GM18505 (cell line): Measurements from ENCODE around the gene RANBP1.

Experiments used
- ATAC-seq: cut with Tn5 transposase; IDR thresholded peaks from one replicate; pipeline ENCODE4 v1.9.1; 2021; ENCODE audit not compliant: unreplicated experiment
- POLR2A ChIP-seq: IDR thresholded peaks from 4 replicates; pipeline ENCODE4 v1.6.1; 2011; ENCODE audit warnings: borderline replicate concordance; ENCODE audit not compliant: insufficient read depth, insufficient read length; ENCODE audit errors: extremely low read depth

The RANBP1 gene

DNA sequence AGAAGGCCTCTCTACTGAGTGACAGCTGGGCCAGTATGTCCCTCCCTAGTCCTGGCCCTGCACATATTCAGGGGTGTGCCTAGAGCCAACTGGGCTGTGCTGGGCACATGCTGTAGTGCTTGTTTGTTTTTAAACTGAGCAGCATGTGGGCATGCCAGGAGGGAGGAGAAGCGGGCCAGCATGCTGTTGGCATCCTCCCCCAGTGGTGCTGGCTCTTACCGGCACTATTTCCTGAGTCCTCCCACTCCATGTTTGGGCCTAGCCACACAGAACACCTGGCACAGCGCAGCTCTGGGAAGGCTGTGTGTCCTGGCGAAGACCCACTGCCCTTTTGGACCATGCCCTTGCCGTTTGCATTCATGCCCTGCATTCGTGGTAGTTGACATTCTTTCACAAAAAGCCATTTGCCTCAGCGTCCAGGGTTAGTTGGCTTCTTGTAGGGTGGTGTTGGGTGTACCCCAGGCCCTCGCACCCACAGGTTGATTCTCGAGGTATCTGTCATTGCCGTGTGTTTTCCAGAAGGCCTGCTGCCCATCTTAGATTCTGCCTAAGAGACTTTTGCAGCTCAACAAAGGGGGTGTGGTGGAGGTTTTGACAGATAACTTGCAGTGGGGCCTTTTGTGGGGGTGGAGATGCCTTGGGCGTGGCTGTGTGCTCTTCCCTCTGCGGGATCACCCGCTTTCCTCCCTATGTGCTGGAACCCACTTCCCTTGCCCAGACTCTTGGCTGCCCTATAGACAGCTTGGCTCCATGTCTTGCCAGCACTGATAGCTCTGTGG, 22.3 kb upstream of the RANBP1 start:
- ATAC-seq = no peak
- TF ChIP-seq POLR2A = no peak

DNA sequence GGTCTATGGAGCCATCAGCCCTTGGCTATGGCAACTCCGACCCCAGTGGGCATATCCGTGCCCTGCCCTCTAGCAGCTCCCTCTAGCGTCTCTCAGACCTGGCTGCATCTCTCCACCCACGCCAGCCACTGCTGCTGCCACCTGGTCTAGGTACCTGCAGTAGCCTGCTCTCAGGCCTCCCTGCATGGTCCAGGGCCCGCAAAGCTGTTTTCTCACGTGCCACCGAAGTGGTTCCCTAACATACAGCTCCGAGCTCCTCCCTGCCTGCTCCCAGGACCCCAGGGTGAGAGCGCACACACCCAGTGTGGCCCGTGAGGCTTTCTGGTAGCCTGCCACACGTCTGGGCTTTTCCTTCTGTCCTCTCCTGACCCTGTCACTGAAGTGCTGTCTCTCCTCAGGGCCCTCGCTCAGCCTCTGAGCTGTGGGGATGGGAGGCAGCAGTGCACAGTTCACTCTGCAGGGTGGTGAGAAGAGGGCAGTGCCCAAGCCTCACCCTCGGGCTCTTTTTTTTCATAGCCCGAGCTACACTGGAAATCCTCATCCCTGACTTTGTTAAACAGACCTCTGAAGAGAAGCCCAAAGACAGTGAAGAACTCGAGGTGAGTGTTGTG, 21.6 kb upstream of the RANBP1 start:
- TF ChIP-seq POLR2A = no peak
- ATAC-seq = no peak

- no peak for TF ChIP-seq POLR2A
- ATAC-seq = no peak
These were observed 20.4 kb upstream of the RANBP1 start for GRCh38 chr22:20095521-20095920.

- no peak for ATAC-seq
- TF ChIP-seq POLR2A = no peak
These were observed 19.1 kb upstream of the RANBP1 start for GRCh38 chr22:20096574-20097420.

GRCh38 chr22:20099099-20099711, 16.7 kb upstream of the RANBP1 start:
- no peak for ATAC-seq
- no peak for TF ChIP-seq POLR2A

GRCh38 chr22:20101638-20102037, 14.3 kb upstream of the RANBP1 start:
- no peak for TF ChIP-seq POLR2A
- ATAC-seq = no peak

GRCh38 chr22:20102203-20102780, 13.6 kb upstream of the RANBP1 start:
- TF ChIP-seq POLR2A = no peak
- no peak for ATAC-seq

GRCh38 chr22:20105456-20106204, 10.3 kb upstream of the RANBP1 start:
- no peak for ATAC-seq
- TF ChIP-seq POLR2A = no peak

- no peak for ATAC-seq
- no peak for TF ChIP-seq POLR2A
These were observed 9.6 kb upstream of the RANBP1 start for GRCh38 chr22:20106205-20106848.

DNA sequence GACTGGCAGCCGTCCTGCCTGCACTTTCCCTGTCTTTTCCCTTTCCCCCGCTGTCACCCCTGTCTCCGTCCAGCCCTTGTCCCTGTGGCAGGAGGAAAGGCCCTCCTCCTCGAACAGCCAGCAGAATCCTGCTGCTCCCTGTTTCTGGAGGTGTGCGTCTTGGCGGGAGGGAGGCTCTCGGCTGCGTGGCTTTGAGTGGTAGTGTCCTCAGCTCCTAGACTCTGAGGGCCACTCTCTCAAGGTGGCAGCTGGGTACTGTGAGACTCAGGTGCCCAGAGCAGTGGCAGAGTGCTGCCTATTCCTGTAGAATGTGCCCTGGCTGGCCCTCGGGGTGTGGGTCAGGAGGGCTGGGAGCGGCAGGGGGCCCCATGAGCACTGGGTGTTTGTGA, 9.1 kb upstream of the RANBP1 start:
- no peak for TF ChIP-seq POLR2A
- no peak for ATAC-seq

DNA sequence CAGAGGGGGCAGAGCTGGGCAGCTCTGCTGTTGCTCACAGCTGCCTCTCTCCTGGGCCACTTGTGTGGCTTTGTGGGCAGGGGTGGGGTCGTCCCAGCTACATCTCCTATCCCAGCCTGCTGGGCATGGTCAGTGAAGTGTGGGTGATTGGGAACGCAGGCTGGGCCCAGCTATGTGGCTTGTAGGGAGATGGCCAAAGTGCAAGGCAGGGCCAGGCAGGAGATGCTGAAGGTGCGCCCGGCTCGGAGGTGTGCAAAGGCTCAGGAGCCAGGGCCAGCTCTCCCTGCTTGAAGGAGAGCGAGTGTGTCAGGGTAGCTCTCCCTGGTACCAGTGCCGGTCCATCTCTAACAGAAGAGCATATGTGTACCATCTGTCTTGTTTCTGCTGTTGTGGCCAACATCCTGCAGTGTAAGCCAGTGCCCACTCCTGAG, 8.4 kb upstream of the RANBP1 start:
- no peak for ATAC-seq
- TF ChIP-seq POLR2A = no peak

DNA sequence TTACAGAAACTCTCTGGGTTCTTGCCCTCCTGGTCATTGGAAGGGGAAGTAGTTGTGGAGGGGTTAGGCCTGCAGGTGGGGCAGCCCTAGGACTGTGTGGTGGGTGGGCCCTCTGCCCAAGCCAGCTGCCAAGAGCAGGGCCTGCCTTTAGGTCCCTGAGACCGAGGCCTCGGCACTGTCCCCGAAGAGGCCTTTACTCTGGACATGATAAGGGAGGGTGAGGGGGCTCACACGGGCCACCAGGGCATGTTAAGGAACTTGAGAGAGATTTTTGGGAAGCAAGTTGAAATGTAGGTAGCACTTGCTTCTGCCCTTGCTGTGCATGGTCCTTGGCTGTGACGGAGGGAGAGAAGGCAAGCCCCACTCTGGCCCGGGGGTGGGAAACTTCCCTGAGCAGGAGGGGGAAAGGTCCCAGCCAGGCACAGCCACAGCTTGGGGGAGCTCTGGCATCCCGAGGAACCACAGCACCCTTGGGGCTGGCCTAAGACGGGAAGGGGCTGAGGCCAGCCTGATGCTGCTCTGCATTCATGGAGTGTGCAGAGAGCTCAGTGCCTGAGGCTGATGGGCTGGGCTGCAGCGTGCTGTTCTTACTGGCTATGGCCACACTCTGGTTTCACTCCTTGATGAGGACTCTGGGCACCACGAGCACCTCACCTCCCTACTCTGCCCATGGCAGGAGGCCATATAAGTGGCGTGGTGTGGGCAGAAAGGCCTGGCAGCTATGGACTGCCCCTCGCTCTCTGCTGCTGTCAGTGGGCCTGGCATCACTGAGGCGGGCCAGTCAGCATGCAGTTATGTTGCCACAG, 7.8 kb upstream of the RANBP1 start:
- TF ChIP-seq POLR2A = no peak
- ATAC-seq = no peak

DNA sequence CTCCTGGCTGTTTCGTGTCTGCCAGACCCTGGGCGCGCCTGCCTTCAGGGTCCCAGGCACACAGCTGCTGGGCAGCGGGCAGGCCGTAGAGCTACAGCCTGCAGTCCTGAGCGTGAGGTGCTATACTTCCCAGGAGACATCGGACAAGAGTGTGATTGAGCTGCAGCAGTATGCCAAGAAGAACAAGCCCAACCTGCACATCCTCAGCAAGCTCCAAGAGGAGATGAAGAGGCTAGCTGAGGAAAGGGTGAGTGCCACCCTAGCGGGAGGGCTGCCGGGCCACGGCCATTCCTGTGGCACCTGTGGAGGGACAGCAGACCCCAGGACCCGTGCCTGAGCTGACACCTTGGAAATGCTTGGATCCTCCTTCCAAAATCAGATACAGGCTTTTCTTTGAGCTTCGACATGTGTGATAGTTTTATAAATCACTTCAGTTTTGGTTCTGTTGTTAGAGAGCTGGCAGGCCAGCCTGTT, 7.1 kb upstream of the RANBP1 start:
- TF ChIP-seq POLR2A = no peak
- no peak for ATAC-seq
